Activated CD8-positive, alpha-beta memory T cell treated with anti-CD3 and anti-CD28 coated beads for 24 hours (primary cell): Measurements from ENCODE around the gene L3HYPDH.

Experiments
- DNase-seq: peaks from one replicate; pipeline ENCODE4 v3.0.0-alpha.2; 2020

The L3HYPDH gene

GRCh38 chr14:59483819-59484638 is at the start of gene L3HYPDH, which contains the start of gene JKAMP:
TSS of gene L3HYPDH (minus strand) at chr14:59484408. CDS start at chr14:59484316, 92 bp downstream.
TSS of gene JKAMP (plus strand) at chr14:59484517. CDS start at chr14:59484590, 73 bp downstream.
- peak; percentile 99 for DNase-seq

- DNase-seq: no peak
Observed at GRCh38 chr14:59532419-59532818, 48.2 kb upstream of the L3HYPDH start.

- no peak for DNase-seq
Observed at GRCh38 chr14:59530349-59530748, 46.1 kb upstream of the L3HYPDH start.

- no peak for DNase-seq
Observed at GRCh38 chr14:59529189-59529588, 45.0 kb upstream of the L3HYPDH start.

GRCh38 chr14:59520224-59520623 is 36.0 kb upstream of the L3HYPDH start:
- no peak for DNase-seq

GRCh38 chr14:59511916-59512575 is 27.8 kb upstream of the L3HYPDH start:
- DNase-seq: no peak

- no peak for DNase-seq
Observed at GRCh38 chr14:59510966-59511365, 26.8 kb upstream of the L3HYPDH start.

- DNase-seq: no peak
Observed at GRCh38 chr14:59510001-59510400, 25.8 kb upstream of the L3HYPDH start.

GRCh38 chr14:59509101-59509500 is 24.9 kb upstream of the L3HYPDH start:
- no peak for DNase-seq

- DNase-seq: no peak
Observed at GRCh38 chr14:59507752-59508103, 23.5 kb upstream of the L3HYPDH start.

GRCh38 chr14:59507063-59507751 is 23.0 kb upstream of the L3HYPDH start:
- peak; percentile 62 for DNase-seq

GRCh38 chr14:59503256-59503655 is 19.0 kb upstream of the L3HYPDH start:
- no peak for DNase-seq

GRCh38 chr14:59500732-59501131 is 16.5 kb upstream of the L3HYPDH start:
- no peak for DNase-seq

- DNase-seq: no peak
Observed at GRCh38 chr14:59492384-59492783, 8.2 kb upstream of the L3HYPDH start.

- DNase-seq: no peak
Observed at GRCh38 chr14:59490756-59491155, 6.5 kb upstream of the L3HYPDH start.

GRCh38 chr14:59484639-59485175 is 499 bp upstream of the L3HYPDH start:
- DNase-seq: no peak

GRCh38 chr14:59483363-59483762 is 845 bp downstream of the L3HYPDH start:
- DNase-seq: no peak

- DNase-seq: no peak
Observed at GRCh38 chr14:59482541-59483331, 1.5 kb downstream of the L3HYPDH start.

- DNase-seq: no peak
Observed at GRCh38 chr14:59481871-59482540, 2.2 kb downstream of the L3HYPDH start.

- DNase-seq: no peak
Observed at GRCh38 chr14:59481407-59481806, 2.8 kb downstream of the L3HYPDH start.

GRCh38 chr14:59480166-59480565 is 4.0 kb downstream of the L3HYPDH start:
- DNase-seq: no peak

GRCh38 chr14:59478540-59478939 is 5.7 kb downstream of the L3HYPDH start:
- no peak for DNase-seq
